Astrocyte of the cerebellum (primary cell): ENCODE data around the gene PABPC1L.

ENCODE experiments used
- DNase-seq: peaks from one replicate; pipeline ENCODE4 v3.0.0-alpha.2; 2011; ENCODE audit warnings: low read depth
- H3K4me3 ChIP-seq: 2 replicates; pipeline ENCODE4 v1.5.1; 2011; ENCODE audit warnings: mild to moderate bottlenecking, low read depth, low read length, moderate library complexity
- in situ Hi-C: cut with HindIII; loops from 2 replicates; pipeline ENCODE4 v1.10.0; 2017; ENCODE audit warnings: low sequenced_read_pairs
- TF ChIP-seq, protein P1 (sequence below): IDR thresholded peaks from 2 replicates; pipeline ENCODE4 v1.5.1; 2012; ENCODE audit warnings: low read length, low read depth, moderate library complexity, mild to moderate bottlenecking; ENCODE audit errors: missing control alignments

Gene PABPC1L

DNA sequence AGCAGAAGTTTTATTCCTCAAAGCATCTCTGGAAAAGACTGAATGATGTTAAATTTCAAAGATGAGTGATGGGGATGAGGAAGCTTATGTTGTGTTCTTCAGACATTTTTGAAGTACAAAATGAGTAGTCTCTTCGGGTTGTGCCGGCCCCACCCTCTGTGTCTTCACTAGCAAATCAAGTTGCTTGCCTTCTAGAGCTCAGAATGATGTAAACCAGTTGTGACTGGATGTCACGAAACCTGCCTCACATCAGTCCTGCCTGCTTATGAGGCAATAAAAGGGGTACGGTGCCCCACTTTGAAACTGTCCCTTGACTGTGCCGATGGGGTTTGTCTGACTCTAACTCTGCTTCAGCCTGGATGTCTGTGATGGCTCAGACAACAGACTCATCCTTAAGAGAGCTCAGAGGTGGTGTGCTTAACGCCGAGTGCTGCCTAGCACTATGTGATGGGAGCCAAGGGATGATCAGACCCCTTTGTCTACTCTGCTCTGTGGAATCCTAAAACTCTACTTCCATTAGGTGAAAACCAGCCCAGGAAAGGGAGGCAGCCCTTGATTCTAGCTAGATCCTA, 31.3 kb downstream of the PABPC1L start:
- DNase-seq, result no peak
- TF ChIP-seq, protein P1, sequence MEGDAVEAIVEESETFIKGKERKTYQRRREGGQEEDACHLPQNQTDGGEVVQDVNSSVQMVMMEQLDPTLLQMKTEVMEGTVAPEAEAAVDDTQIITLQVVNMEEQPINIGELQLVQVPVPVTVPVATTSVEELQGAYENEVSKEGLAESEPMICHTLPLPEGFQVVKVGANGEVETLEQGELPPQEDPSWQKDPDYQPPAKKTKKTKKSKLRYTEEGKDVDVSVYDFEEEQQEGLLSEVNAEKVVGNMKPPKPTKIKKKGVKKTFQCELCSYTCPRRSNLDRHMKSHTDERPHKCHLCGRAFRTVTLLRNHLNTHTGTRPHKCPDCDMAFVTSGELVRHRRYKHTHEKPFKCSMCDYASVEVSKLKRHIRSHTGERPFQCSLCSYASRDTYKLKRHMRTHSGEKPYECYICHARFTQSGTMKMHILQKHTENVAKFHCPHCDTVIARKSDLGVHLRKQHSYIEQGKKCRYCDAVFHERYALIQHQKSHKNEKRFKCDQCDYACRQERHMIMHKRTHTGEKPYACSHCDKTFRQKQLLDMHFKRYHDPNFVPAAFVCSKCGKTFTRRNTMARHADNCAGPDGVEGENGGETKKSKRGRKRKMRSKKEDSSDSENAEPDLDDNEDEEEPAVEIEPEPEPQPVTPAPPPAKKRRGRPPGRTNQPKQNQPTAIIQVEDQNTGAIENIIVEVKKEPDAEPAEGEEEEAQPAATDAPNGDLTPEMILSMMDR, result no peak
- in situ Hi-C loops, result no loop called here
- H3K4me3 ChIP-seq, result no peak overlapping the region

DNA sequence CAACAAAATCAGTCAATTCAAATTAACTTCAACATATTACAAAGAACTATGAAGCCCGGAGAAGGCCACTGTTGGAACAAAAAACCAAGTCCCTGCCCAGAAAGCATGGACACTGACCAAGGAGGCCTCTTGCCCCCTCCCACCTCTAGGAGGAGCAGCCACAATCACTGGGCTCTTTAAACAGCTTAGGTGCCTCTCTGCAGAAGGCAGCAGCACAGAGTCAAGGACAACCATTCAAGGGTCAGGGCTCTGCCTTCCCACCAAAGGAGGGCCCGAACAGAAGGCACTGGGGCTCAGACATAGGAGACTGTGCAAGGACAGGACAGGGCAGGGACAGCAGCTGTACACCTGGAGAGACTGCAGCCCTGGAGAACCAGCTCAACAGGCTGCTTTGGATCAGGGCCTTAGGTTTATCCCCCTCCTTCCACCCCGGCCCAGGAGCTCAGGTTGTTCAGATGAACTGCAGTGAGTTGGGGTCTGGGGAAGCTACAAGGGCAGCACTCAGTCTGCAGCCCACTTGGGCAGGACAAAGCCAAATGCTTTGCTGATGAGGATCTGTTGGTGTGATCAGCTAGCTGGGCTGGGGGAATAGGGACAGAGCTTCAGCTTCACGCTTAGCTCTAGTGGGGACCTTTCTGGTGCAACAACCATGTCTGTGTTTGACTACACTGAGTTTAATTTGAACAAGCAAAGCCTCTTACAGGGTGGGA, 32.6 kb downstream of the PABPC1L start:
- no peak overlapping the region for H3K4me3 ChIP-seq
- in situ Hi-C loops, result no loop called here
- DNase-seq, result no peak
- TF ChIP-seq, protein P1, result no peak

DNA sequence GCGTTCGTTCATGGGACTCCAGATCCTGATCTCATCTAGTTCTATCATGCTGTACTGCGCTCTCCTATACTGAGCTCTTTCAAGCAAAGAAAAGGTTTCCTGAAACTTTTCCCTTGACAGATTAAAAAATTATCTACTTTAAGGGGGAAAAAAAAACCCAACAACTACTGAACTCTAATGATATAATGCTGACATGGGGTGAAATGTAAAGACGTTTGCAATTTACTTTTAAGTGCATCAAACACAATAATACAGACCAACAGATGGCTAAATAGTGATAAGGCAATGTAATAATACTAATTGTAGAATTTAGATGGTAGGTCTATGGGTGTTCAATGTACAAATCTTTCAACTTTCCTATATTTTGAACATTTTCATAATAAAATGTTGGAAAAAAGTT, 34.0 kb downstream of the PABPC1L start:
- in situ Hi-C loops, result no loop called here
- no peak overlapping the region for H3K4me3 ChIP-seq
- TF ChIP-seq, protein P1, result no peak

DNA sequence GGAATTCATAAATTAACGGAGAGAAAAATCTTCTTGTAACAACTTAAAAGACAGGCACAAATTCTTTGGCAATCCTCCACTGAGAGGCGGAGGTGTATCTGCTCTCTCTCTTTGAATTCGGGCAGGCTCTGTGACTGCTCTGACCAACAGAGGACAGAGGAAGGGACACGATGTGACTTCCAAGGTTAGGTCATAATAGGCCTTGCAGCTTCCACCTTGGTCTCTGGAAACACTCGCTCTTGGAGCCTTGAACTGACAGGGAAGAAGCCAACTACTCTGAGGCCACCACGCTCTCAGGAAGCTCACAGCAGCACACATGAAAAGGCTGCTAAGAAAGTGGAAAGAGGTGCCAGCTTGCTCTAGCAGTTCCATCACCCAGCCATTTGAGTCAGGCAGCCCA, 35.4 kb downstream of the PABPC1L start:
- TF ChIP-seq, protein P1, result no peak
- in situ Hi-C loops, result no loop called here
- H3K4me3 ChIP-seq, result no peak overlapping the region
- no peak for DNase-seq

More for the DNA sequence above, 34.0 kb downstream of the PABPC1L start:
- no peak for DNase-seq

DNA sequence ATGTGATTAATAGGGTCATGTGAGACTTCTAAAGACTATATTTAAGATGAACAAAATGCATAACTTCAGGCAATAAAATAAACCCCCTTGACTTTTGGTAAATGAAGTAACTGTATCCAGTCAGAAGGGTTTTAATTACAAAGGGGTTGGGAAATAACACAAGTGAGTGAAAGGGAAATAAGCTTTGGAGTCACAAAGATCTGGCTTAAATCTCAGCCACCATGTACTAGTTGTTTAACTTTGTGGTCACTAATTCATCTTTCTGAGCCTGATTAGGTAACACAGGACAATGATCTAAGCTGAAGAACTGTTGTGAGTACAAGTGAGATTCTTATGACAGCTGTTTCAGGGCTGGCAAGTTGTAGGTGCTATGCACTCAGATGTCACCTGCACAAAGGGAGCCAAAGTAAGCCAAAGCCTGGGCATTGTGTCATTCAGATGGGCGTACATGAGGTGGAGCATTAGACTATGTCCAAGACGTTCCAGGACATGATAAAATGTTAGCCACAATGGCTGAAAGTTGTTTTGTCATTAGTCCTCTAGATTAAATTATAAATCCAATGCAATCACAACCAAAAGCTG, 36.5 kb downstream of the PABPC1L start:
- in situ Hi-C loops, result no loop called here
- no peak overlapping the region for H3K4me3 ChIP-seq
- TF ChIP-seq, protein P1, result no peak
- DNase-seq, result no peak

DNA sequence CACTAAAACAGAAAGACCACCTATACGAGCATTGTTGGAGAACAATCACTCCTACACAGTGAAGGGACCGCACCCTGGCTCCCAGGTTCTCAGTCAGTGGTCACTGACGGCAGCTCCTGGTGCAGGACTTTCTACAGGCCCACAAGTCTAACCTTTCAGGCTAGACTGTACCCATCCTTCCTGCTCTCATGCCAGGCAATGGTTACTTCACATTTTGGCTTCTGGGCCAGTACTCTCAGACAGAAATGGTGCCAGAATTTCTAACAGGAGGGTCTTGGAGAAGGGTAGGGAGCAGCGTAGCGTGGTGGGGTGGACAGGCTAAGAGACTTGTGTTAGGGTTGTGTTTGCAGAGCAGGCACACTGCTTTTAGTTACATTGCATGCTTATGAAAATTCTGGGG, 38.2 kb downstream of the PABPC1L start:
- in situ Hi-C loops, result no loop called here
- DNase-seq, result no peak
- no peak overlapping the region for H3K4me3 ChIP-seq
- TF ChIP-seq, protein P1, result no peak
